ENCODE results near the gene ZDBF2. TPM values are rescaled to one million over a fixed set of nuclear protein-coding genes. Genes with fewer than 3 reads are reported as not detected.
"Not testable (repeated sequence)": the region's sequence is repeated elsewhere in the genome, so short reads cannot be mapped to it uniquely, and the experiment has no call there.

The ZDBF2 gene
- total RNA-seq, 1 experiment from 2014 or later, result 12.1 TPM

DNA sequence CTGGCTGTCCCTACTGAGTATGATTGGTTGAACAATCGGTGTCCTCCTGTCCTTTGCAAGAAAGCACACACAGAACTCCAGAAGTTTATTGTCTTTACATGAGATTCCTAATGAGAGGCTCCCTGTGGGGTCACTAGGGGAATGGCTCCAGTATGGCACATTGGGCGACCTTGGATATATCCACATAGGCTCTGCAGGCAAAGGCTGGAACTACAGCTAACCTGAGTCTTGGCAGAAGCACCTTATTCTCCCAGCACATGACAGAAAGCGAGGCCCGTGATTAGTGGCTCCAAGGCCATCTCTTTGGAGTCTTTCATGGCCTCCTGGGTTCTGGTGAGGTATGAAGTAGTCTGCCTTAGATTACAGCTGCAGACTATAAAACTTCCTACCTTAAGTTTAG is 49.0 kb downstream of the ZDBF2 start:
- no peak for DNase-seq (ENCODE audit: low read depth)

DNA sequence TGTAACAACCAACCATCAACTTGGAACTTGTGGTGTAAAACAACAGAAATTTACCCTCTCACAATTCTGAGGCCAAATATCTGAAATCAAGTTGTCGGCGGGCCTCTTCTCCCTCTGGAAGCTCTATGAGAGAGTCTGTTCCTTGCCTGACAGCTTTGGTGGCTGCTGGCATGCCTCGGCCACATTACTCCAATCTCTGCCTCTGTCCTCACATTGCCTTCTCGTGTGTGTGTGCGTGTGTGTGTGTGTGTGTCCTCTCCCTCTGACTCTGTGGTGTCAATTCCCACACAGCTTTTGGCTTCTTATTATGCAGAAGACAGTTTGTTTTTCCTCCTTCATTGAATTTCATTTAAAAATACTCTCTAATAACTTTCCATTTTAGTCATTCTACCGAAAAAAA is 50.4 kb downstream of the ZDBF2 start:
- peak; percentile 9 for DNase-seq (ENCODE audit: low read depth)

DNA sequence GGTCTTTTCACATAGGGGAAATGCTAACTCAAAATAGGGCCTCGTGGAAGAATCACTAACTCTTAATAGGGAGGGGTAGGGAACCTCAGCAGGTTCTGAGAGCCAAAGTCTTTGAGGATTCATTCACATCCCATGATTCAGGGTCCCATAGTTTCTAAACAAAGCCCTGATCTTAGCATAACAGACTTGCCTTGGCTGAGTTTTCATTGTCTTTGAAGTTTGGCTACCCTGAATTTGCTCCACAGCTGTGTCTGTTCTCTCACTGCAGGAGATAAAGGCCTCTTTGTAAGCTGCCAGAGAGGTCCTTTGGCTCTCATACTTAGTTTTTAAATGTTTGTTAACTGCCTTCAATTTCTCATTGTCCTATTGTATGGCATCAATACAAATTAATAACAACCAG is 54.5 kb downstream of the ZDBF2 start:
- no peak for DNase-seq (ENCODE audit: low read depth)

DNA sequence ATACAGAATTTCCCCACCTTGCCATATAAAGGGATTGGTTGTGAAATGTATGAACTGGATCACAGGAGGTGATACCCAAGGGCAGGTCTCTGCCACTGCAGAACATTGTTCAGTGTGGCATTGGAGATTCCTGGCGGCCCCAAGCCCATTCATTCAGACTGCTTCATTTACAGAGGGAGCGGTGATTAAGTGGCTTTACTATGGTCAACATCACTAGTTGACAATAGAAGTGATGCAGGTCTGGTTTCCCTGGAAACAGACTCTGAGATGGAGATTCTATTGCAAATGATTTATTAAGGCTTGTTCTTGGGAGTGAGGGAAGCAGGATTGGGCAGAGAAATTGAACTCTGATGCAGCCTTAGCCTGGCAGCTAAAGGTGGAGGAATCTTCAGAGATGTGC is 62.4 kb downstream of the ZDBF2 start:
- DNase-seq (ENCODE audit: low read depth), result no peak

DNA sequence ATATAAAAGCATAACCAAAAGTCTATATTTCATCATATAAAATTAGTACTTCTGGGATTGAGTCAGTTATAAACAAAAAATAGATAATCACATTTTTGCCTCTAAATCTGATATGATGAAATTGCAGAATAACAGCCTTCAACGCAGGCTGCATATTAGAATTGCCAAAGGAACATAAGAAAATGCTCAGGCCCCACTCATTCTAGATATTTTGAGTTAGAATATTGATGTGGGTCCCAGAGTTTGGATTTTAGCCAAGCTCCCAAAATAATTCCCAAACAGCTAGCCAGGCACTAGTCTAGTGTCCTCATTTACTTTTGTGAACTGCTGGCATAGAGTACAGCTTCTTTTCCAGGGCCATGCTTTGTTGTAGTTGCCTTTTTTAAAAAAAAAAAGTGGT is 63.5 kb downstream of the ZDBF2 start:
- DNase-seq (ENCODE audit: low read depth), result no peak

DNA sequence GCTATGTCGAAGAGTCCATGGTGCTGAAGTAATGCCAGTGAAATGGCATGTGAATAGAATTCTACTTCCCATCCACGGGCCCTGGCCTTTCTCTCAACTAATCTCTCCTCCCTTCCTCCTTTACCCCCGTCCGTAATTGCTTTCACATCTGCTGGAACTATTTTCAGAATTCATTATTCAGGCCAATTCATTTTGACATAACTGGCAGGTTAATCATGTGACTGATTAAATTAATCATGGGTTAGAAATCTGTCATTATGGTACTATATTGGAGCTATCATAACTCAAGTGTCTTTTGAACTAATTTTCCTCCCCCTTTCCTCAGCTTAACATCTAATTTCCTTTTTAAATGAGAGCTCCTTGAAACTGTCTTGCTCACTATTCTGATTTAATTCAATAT is 66.9 kb downstream of the ZDBF2 start:
- peak; percentile 4 for DNase-seq (ENCODE audit: low read depth)

DNA sequence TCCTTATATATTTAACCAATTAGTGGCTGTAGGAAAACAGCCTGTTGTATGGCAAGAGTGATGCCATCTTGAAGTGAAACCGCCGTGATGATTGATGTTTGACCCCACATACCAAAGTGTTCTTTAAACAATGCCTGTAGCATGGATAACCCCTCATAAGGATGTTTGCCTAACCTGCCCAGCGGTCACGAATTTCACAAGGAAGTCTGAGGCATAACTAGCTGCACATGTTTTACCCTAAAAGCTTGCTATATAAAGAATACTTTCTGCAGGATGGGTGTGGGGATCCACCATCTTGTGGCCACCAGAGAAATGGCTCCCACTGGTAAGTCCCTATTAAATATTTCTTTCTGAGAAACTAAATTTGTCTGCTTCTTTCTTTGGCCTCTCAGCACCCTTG is 68.7 kb downstream of the ZDBF2 start:
- DNase-seq (ENCODE audit: low read depth), result no peak

DNA sequence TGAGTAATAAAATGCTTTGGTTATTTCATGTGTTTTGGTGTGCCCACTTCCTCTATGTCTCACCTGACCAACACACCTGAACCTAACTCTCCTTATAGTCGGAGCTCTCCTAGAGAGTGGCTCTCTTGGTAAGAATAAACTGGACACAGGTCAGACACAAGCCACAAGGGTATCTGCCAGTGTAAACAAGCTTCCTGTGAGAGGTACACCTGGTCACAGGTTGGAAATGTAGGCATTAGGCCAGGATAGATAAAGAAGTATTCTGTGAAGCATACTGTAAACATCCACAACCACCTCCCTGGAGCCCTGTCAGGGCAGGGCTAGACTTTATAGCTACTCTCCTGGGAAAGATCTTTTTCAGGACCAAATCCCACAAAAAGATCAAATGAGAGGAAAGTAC is 69.4 kb downstream of the ZDBF2 start:
- no peak for DNase-seq (ENCODE audit: low read depth)

DNA sequence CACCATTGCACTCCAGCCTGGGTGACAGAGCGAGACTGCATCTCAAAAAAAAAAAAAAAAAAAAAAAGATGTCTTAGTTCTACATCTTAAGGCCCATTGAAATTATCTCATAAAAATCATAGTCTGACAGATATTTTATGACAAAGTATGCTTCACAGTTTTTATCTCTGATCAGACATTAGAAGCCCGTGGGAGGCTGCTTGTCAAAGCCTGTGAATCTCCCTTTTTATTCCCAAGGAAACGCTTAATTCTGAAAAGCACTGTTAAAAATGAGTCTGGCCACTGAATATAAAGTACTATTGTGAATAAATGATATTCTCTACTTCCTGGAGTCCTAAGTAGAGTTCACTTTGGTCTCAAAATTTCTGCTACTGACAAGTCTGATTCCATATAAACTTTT is 71.1 kb downstream of the ZDBF2 start:
- no peak for DNase-seq (ENCODE audit: low read depth)

DNA sequence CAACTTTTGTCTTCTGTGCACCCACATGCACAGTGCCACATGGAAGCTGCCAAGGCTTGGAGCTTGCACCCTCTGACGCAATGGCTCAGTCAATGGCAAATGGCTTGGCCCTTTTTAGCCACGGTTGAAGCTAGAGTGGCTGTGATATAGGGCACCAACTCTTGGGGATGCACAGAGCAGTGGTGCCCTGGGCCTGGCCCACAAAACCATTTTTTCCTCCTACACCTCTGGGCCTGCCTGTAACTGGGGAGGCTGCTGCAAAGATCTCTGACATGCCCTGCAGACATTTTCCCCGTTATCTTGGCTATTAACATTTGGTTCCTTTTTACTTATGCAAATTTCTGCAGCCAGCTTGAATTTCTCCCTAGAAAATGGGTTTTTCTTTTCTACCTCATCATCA is 74.9 kb downstream of the ZDBF2 start:
- DNase-seq (ENCODE audit: low read depth), result no peak

DNA sequence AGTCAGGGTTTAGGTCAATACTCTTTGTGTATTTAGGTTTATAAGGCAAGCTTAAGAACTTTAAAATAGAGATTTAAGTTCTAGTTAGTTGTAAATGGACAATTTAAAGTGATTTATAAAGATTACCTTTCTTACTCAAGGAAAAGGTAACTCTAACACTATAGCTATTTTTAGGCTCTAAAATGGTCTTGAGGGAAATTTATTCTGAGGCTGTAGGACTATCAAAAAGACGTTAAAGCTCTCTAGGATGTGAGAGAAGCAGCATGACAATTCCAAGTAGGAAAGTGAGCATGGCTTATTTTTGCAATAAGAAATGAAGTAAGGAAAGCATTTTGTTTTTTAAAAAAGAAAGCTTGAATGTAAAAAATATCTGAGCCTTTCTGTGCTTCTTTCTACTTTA is 78.1 kb downstream of the ZDBF2 start:
- DNase-seq (ENCODE audit: low read depth), result no peak

DNA sequence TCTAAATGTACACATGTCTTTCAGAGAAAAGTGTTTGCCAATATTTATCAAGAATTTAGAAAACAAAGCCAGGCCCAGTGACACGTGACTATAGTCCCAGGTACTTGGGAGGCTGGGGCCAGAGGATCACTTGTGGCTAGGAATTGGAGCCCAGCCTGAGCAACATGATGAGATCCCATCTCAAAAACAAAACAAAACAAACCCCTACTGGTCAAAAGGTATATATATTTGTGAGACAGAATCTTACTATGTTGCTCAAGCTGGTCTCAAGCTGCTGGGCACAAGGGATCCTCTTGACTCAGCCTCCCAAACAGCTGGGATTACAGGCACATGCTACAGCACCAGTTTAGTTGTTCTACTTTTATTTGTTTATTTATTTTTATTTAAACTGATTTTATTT is 79.2 kb downstream of the ZDBF2 start:
- peak; percentile 25 for DNase-seq (ENCODE audit: low read depth)

DNA sequence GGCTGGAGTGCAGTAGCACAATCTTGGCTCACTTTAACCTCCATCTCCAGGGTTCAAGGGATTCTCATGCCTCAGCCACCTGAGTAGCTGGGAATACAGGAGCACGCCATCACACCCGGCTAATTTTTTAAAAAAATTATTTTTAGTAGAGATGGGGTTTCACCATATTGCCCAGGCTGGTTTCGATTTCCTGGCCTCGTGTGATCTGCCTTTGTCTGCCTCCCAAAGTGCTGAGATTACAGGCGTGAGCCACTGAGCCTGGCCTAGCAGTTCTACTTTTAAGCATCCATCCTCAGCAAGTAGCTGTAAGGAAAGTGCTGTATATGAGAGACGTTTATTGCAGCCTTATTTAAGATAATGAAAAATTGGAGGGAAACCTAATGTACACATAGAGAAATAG is 79.7 kb downstream of the ZDBF2 start:
- DNase-seq (ENCODE audit: low read depth), result no peak

DNA sequence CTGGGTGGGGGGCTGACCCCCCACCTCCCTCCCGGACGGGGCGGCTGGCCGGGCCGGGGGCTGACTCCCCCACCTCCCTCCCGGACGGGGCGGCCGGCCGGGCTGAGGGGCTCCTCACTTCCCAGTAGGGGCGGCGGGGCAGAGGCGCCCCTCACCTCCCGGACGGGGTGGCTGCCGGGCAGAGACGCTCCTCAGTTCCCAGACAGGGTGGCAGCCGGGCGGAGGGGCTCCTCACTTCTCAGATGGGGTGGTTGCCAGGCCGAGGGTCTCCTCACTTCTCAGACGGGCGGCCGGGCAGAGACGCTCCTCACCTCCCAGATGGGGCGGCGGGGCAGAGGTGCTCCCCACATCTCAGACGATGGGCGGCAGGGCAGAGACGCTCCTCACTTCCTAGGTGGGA is 82.4 kb downstream of the ZDBF2 start:
- not testable (repeated sequence) for DNase-seq (ENCODE audit: low read depth)

DNA sequence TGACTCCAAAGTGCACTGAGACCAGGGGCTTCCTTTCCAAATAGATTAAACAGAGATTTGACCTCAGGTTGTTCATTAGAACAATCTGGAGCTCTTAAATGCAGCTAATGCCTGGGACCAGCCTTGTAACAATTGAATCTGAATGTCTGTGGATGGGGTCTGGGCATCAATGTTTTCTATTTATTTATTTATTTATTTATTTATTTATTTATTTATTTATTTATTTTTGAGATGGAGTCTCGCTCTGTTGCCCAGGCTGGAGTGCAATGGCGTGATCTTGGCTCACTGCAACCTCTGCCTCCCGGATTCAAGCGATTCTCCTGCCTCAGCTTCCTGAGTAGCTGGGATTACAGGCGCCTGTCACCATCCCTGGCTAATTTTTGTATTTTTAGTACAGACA is 86.4 kb downstream of the ZDBF2 start:
- not testable (repeated sequence) for DNase-seq (ENCODE audit: low read depth)

DNA sequence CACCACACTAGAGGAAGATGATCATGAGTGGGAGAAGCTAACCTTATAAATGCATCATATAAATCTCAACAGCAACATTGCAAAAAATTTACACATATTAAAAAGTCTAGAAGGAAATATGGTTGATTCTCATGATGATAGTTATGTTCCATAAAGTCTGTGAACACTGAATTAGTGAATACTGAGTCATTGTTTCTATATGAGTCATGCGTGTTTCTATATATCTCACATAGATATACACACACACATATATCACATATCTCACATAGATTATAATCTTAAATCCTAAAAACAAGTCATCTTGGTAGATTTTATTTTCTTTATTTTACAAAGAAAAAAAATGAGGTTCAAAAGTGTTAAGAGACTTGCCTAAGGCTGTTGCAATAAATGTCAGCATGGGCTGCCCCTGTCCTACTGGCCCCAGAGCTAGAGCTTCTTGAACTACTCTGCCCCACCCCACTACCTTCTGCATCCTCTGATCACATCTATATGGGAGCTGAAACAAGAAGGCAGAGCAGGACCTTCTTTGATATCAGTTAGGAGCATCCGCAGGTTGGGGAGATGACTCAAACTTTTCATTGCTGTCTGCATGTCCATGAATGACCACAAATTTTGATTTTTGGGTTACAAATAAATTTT is 87.1 kb downstream of the ZDBF2 start:
- no peak for DNase-seq (ENCODE audit: low read depth)

Other genes with a start within 250 kb of the ZDBF2 start
- 3.5 and 6.3 TPM in 2 replicates for gene INO80D, start 188.5 kb upstream of the ZDBF2 start, total RNA-seq (2014; rRNA removed)
- gene NDUFS1, start 115.2 kb upstream of the ZDBF2 start, total RNA-seq (2014; rRNA removed), result 120 and 134 TPM in 2 replicates
- gene EEF1B2, start 114.8 kb upstream of the ZDBF2 start, total RNA-seq (2014; rRNA removed), result 480 and 488 TPM in 2 replicates
- gene ADAM23, start 168.9 kb downstream of the ZDBF2 start, total RNA-seq (2014; rRNA removed), result 3.1 and 6.8 TPM in 2 replicates